MM.1S (cell line): ENCODE measurements around the gene DUSP10.

Experiments used
- DNase-seq: peaks from one replicate; pipeline ENCODE4 v3.0.0-alpha.2; 2015
- H2AFZ ChIP-seq: fragments of 300-600 bp; sonication (generic); 2 replicates; pipeline ENCODE4 v1.6.0; 2016; ENCODE audit warnings: antibody characterized with exemption, low read length
- H3F3A ChIP-seq: fragments of 300-600 bp; sonication (generic); 2 replicates; pipeline ENCODE4 v1.6.1; 2016; ENCODE audit warnings: mild to moderate bottlenecking, antibody characterized with exemption, low read length, moderate library complexity, mixed read lengths; ENCODE audit not compliant: insufficient read depth
- H3K27ac ChIP-seq: fragments of 300-600 bp; sonication (generic); 2 replicates; pipeline ENCODE4 v1.5.1; 2016; ENCODE audit warnings: mild to moderate bottlenecking, low read length
- H3K27me3 ChIP-seq: fragments of 300-600 bp; sonication (generic); replicated peaks from 2 replicates; pipeline ENCODE4 v1.6.0; 2016; ENCODE audit warnings: low read length; ENCODE audit not compliant: insufficient read depth
- H3K36me3 ChIP-seq: fragments of 300-600 bp; sonication (generic); replicated peaks from 2 replicates; pipeline ENCODE4 v1.6.1; 2016; ENCODE audit warnings: mild to moderate bottlenecking, low read length, mixed read lengths; ENCODE audit not compliant: insufficient read depth
- H3K4me1 ChIP-seq: fragments of 300-600 bp; sonication (generic); 2 replicates; pipeline ENCODE4 v1.6.1; 2016; ENCODE audit warnings: low read length, mixed read lengths
- H3K4me2 ChIP-seq: fragments of 300-600 bp; sonication (generic); 2 replicates; pipeline ENCODE4 v1.6.0; 2016; ENCODE audit warnings: low read depth, low read length
- H3K4me3 ChIP-seq: fragments of 300-600 bp; sonication (generic); 2 replicates; pipeline ENCODE4 v1.5.1; 2016; ENCODE audit warnings: low read length, mixed read lengths
- H3K79me2 ChIP-seq: fragments of 300-600 bp; sonication (generic); 2 replicates; pipeline ENCODE4 v1.6.1; 2016; ENCODE audit warnings: mixed run types, low read length, mixed read lengths
- H3K9ac ChIP-seq: fragments of 300-600 bp; sonication (generic); 2 replicates; pipeline ENCODE4 v1.6.1; 2016; ENCODE audit warnings: low read length, mixed read lengths
- H3K9me2 ChIP-seq: fragments of 300-600 bp; sonication (generic); replicated peaks from 2 replicates; pipeline ENCODE4 v1.6.1; 2016; ENCODE audit warnings: mild to moderate bottlenecking, low read length, mixed read lengths; ENCODE audit not compliant: insufficient read depth
- H3K9me3 ChIP-seq: fragments of 300-600 bp; sonication (generic); replicated peaks from 2 replicates; pipeline ENCODE4 v1.6.1; 2016; ENCODE audit warnings: mild to moderate bottlenecking, low read length, mixed read lengths; ENCODE audit not compliant: insufficient read depth
- H4K20me1 ChIP-seq: fragments of 300-600 bp; sonication (generic); 2 replicates; pipeline ENCODE4 v1.6.1; 2016; ENCODE audit warnings: mild to moderate bottlenecking, low read length, moderate library complexity, mixed read lengths; ENCODE audit not compliant: insufficient read depth
- CTCF ChIP-seq: fragments of 300-600 bp; sonication (generic); IDR thresholded peaks from 2 replicates; pipeline ENCODE4 v1.5.1; 2016; ENCODE audit warnings: antibody characterized with exemption, low read length, mixed read lengths
- EZH2 ChIP-seq: fragments of 300-600 bp; sonication (generic); optimal IDR thresholded peaks from 2 replicates; pipeline ENCODE3; 2017; ENCODE audit warnings: low read depth, mild to moderate bottlenecking, antibody characterized with exemption, low read length, mixed read lengths
- EZH2phosphoT487 ChIP-seq: fragments of 300-600 bp; sonication (generic); IDR thresholded peaks from 2 replicates; pipeline ENCODE4 v1.6.1; 2018; ENCODE audit warnings: antibody characterized with exemption, low read length

DUSP10 gene

GRCh38 chr1:221691261-221691660 is 50.6 kb downstream of the DUSP10 start:
- Histone ChIP-seq H3K27me3 (no peaks in the 10 kb centered on the region), H3K4me3 (no peak overlapping the region), H3K79me2 (no peaks in the 10 kb centered on the region), H3K27ac (no peak overlapping the region), H4K20me1 (no peaks in the 10 kb centered on the region), H3K9me3 (no peaks in the 10 kb centered on the region), H3K4me1 (no peaks in the 10 kb centered on the region), H3F3A (no peaks in the 10 kb centered on the region), H3K4me2 (no peak overlapping the region), H3K9me2 (no peaks in the 10 kb centered on the region), H2AFZ (no peak overlapping the region), H3K36me3 (no peaks in the 10 kb centered on the region), H3K9ac (no peak overlapping the region)
- no peak for DNase-seq
- TF ChIP-seq EZH2phosphoT487 (no peak), CTCF (no peak), EZH2 (no peak)

- H3K36me3 ChIP-seq: no peaks in the 10 kb centered on the region
- no peaks in the 10 kb centered on the region for H3K79me2 ChIP-seq
- no peaks in the 10 kb centered on the region for H3K27me3 ChIP-seq
- H3F3A ChIP-seq: no peaks in the 10 kb centered on the region
- no peak overlapping the region for H3K27ac ChIP-seq
- no peak for DNase-seq
- H4K20me1 ChIP-seq: no peaks in the 10 kb centered on the region
- H3K9me3 ChIP-seq: no peaks in the 10 kb centered on the region
- no peaks in the 10 kb centered on the region for H3K9me2 ChIP-seq
- no peak overlapping the region for H2AFZ ChIP-seq
- H3K4me3 ChIP-seq: no peak overlapping the region
- TF ChIP-seq EZH2phosphoT487 (no peak), EZH2 (no peak)
- no peak overlapping the region for H3K9ac ChIP-seq
- no peak overlapping the region for H3K4me2 ChIP-seq
- no peaks in the 10 kb centered on the region for H3K4me1 ChIP-seq
Observed at GRCh38 chr1:221690858-221691257, 51.0 kb downstream of the DUSP10 start.

GRCh38 chr1:221689138-221689537 is 52.8 kb downstream of the DUSP10 start:
- Histone ChIP-seq H3K79me2 (no peaks in the 10 kb centered on the region), H2AFZ (no peak overlapping the region), H3K27ac (no peak overlapping the region), H3K9me2 (no peaks in the 10 kb centered on the region), H3K9ac (no peak overlapping the region), H3K9me3 (no peaks in the 10 kb centered on the region), H3F3A (no peaks in the 10 kb centered on the region), H3K36me3 (no peaks in the 10 kb centered on the region), H3K4me1 (no peaks in the 10 kb centered on the region), H3K4me2 (no peak overlapping the region), H4K20me1 (no peaks in the 10 kb centered on the region), H3K4me3 (no peak overlapping the region), H3K27me3 (no peaks in the 10 kb centered on the region)
- no peak for TF ChIP-seq EZH2
- TF ChIP-seq EZH2phosphoT487: no peak
- no peak for TF ChIP-seq CTCF
- no peak for DNase-seq

- H3K4me1 ChIP-seq: no peaks in the 10 kb centered on the region
- H3F3A ChIP-seq: no peaks in the 10 kb centered on the region
- H3K9me3 ChIP-seq: no peaks in the 10 kb centered on the region
- H3K4me2 ChIP-seq: no peak overlapping the region
- no peak overlapping the region for H3K4me3 ChIP-seq
- no peak overlapping the region for H3K27ac ChIP-seq
- H3K9me2 ChIP-seq: no peaks in the 10 kb centered on the region
- H3K27me3 ChIP-seq: no peaks in the 10 kb centered on the region
- DNase-seq: no peak
- H3K9ac ChIP-seq: no peak overlapping the region
- H3K79me2 ChIP-seq: no peaks in the 10 kb centered on the region
- no peaks in the 10 kb centered on the region for H4K20me1 ChIP-seq
- TF ChIP-seq CTCF (no peak), EZH2 (no peak), EZH2phosphoT487 (no peak)
- no peak overlapping the region for H2AFZ ChIP-seq
- no peaks in the 10 kb centered on the region for H3K36me3 ChIP-seq
Observed at GRCh38 chr1:221688488-221688843, 53.4 kb downstream of the DUSP10 start.
